ENCODE results near the gene ATP2B2.
"Not testable (repeated sequence)": the region's sequence is repeated elsewhere in the genome, so short reads cannot be mapped to it uniquely, and the experiment has no call there.

The ATP2B2 gene

DNA sequence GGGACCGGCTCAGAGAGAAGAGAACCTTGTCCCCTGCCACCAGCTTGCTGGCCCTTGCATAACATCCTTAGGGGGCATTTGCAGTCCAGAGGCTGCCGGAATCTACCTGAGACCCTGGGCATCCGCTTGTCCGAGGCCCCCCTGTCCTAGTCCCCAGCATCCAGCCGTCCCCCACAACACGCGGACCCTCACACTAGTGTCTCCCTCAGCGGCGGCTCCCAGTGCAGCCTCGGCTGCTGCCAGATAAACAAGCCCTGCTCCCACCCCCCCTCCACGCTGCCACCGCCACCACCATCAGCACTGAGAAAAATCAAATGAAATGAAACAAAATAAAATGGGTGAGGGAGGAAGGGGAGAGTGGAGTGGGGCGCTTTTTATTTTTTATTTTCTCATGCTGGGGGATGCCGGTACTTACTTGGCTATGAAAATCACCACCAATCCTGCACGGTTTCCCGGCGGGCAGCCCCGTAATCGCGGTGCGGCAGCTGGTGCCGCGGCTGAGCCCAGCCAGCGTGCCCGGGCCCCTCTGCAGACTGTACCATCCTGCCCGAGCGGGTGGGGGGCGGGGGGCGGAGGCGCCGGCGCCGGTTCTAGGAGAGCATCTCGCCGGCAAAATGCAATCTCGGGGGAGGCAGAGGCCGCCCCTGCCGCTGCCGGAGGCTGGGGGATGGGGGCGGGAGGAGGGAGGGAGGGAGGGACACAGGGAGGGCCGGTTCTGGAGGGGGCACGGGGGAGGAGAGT lies at the start of gene ATP2B2:
TSS of gene ATP2B2 (minus strand) at position 537 of the 741 bp plus-strand sequence. CDS start 56,043 bp downstream, outside the sequence.
- no peak for DNase-seq (ENCODE audit: low read depth)

DNA sequence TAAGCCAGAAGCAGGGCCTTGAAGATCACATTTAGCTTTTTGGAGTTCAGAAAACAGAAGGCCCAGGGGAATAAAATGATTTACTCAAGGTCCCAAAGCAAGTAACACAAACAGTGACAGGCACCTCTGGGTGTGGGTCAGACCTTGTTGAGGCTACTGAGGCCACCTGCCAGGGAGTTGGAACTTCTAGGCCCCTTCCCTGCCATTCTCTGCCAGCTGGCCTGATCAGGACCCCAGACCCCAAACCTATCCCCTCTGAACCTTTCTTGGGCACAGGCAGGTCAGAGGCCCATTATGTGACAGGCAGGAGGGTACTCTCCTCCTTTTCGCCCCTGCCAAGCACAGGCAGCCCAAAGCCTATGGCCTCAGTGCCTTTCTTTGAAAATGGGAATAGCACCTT lies 49.4 kb upstream of the ATP2B2 start:
- no peak for DNase-seq (ENCODE audit: low read depth)

DNA sequence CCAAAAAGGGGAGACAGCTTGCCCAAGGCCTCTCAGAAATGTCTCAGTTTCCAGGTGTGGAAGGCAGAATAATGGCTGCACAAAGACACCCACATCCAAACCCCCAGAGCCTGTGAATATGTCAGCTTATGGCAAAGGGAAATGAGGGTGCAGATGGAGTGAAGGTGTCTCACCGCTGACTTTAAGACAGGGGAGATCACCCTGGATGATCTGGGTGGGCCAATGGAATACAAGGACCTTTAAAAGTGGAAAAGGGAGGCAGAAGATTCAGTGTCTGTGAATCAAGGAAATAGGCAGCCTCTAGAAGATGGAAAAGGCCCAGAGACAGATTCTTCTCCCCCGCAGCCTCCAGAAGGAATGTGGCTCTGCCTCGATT lies 48.8 kb upstream of the ATP2B2 start:
- DNase-seq (ENCODE audit: low read depth) = no peak

DNA sequence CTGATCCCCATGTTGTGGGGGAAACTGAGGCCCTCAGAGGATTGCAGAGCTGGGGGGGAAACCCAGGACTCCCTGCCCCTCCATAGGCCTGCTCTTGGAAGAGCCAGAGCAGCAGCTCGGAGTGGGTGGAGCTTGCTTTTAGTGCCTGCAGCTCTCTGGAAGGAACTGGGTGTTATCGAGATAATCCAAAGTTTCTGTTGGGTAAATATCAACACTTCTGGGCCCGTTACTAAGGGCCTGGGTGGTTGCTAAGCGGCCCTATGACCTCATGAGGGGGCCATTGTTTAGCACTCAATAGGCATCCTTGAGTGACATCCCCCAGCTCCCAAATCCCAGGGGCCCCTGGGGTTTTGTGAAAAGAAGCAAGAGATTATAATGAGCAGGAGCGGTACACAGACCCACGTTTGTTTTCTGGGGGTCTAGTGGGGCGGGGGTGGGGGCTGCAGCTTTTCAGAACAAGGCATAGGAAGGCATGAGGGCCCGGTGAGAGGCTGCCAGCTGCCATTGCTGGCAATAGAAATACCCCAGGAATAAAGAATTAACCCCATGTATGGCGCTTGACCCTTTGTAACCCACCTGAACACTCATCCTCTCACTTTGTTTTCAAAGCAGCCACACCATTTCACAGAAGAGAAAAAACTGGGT lies 48.3 kb upstream of the ATP2B2 start:
- DNase-seq (ENCODE audit: low read depth) = no peak

DNA sequence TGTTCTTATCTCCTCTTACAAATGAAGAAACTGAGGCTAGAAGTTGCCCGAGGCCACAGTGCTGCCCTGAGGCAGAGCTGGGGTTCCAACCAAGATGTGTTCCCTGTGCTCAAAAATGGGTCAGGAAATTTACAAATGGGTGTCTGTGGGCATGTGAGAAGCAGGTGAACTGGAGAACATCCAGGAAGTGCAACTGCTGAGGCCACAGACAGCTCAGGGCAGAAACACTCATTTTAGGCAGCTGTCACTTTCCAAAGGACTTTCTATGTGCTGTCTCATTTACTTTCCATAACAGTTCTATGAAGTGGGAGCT lies 47.2 kb upstream of the ATP2B2 start:
- no peak for DNase-seq (ENCODE audit: low read depth)

DNA sequence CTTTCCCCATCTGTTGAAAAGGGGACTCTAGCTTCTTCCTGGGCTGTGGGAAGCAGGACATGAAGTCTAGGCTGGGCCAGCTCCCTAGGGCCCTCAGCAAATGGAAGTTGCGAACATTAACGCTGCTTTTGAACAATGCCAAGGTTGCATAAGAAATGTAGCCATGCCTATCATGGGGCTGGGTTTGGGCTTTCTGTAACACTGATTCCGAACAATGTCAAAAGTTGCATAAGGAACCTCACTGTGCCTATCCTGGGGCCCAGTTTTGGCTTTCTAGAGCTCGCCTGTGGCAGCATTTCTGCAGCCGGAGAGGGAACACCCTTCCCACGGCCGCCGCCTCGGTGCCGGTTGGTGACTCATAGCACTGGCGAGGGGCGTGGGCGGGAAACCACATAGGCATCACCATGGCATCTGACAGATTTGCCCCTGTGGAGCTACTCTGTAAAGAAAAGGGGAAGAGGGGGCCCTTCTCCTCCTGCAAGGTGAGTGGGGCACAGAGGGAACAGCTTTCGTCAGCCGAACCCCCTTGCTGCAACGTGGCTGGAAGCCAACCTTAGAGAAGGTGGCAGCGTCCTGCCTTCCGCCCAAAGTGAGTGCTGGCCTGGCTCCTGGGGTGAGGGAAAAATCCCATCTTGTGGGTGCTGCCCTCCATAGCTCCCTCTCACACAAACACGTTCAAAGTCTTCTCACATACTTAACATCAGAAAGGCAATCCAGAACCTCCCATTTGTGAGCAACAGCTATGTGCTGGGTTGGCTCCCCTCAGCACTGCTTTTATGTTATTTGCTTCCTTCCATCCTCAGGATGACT lies 46.6 kb upstream of the ATP2B2 start:
- DNase-seq (ENCODE audit: low read depth) = peak; percentile 6

DNA sequence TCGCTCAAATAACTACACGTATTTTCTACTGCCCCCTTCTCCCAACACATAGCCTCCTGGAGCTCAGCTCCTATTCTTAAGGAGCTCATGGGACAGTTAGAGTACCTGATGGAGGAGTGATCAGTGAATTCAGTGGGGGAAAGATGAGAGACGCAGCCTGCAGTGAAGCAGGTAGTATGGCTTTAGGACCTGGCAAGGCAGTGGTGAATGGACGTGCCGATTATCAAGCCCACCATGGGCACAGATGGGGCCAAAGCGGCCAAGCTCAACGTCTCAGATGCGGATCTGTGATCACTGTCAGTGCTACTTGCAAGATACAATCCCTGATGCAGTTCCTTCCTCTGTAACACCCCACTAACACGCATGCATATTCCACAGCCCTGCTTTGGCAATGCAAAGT lies 45.8 kb upstream of the ATP2B2 start:
- DNase-seq (ENCODE audit: low read depth) = no peak

DNA sequence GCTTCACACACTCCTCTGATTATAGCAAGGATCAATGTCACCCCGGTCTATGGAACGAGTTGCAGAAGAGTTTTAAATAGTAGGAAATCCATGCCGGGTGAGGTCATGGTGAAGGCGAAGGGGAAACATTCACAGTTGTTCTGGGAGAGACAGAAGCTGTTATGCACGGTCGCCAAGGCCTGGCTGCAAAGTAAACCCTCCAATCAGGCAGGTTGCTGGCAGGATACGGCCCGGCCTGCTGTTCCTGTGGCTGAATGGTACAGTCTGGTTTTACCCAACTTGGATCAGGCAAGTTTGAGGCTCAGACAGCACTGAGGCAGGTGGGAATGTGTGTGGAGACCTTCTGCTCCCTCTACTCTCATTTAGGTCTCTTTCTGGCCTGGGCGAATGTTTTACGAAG lies 45.3 kb upstream of the ATP2B2 start:
- no peak for DNase-seq (ENCODE audit: low read depth)

DNA sequence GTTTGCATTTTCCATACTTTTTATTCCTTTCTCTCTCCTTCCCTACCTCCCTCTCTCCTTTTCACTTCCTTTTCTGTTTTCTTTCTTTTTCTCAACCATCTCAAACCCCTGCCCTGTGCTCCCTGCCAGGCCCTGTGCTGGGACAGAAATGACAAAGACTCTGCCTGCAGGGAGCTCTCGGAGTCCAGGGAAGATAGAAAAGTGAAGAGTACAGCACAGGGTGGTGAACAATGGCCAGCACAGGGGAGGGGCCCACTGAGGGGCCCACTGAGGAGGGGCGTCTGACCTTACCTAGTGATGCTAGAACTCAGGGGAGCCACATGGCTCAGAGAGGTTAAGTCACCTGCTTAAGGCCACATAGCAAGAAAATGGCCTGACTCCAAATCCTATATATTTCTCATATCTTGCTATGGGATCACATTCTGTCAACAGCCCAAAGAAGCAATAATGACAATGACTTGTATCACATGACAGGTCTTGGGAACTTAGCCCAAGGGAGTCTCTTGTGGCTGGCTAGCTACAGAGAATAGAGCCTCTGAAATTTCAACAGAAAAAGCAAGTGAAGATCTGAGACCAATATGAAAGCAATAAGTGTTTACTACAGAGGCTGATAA lies 44.3 kb upstream of the ATP2B2 start:
- DNase-seq (ENCODE audit: low read depth) = no peak

DNA sequence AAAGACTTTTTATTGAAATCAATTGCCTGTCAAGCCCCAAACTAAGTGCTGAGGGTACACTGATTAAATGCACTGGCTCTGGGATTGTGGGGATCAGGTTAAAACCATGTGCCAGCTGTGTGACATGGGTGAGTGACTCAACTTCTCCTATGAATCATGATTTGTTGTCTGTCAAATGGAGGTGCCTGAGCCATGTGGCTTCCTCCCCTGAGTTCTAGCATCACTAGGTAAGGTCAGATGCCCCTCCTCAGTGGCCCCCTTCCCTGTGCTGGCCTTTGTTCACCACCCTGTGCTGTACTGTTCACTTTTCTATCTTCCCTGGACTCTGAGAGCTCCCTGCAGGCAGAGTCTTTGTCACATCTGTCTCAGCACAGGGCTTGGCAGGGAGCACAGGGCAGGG lies 43.6 kb upstream of the ATP2B2 start:
- no peak for DNase-seq (ENCODE audit: low read depth)

DNA sequence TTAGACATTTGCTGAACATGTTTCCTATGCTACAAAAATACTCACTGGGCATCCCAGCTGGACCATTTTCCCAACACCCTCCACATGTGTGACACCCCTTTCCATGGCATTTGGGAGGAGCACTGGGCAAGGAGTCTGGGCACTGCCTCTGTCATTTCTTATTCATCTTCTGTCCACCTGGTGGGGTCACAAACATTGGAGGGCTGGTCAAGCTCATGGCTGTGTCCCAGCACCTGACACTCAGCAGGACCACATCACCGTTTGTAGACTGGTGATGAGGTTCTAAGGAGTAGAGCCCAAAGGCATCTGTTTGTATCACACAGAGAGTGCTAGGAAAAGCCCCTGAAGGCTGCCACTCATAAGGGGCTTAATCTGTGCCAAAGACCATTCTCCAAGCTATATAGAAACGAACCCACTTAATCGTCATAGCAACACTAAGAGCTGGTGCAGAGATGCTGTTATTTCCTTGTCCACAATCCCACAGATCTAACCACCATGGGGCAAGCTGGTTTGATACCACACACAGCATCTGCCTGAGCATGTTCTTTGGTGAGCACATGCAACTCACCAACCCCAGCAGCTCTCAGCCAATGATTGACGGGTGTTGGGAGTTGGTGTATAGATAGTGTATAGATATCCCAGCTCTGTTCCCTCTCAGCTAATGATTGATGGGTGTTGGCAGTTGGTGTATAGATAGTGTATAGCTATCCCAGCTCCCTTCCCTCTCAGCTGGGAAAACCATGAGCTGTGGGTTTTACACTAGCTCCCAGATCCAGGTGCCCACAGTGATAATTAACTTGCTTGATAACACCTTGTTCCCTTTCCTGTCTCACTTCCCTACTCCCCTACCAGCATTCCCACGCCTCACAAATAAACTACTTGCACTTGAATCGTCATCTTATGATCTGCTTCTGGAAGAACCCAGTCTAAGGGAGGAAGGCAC lies 42.7 kb upstream of the ATP2B2 start:
- DNase-seq (ENCODE audit: low read depth) = no peak

DNA sequence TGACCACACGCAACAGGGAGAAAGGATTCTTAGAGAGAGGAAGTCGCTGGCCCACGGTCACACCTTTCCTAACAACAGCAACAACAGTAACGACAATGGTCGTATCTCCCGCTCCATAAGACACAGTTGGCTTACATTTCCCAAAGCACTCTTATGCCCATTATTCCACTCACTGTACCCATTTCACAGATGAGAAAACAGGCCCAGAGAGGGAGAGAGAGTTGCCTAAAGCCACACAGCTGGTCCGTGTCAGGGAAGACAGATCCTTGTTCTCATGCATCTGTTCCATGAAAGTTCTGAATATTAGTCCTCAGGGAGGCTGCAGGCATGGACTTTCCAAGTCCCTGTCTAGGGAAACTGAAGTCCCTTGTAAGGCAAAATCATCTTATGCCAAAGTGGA lies 42.0 kb upstream of the ATP2B2 start:
- DNase-seq (ENCODE audit: low read depth) = no peak

DNA sequence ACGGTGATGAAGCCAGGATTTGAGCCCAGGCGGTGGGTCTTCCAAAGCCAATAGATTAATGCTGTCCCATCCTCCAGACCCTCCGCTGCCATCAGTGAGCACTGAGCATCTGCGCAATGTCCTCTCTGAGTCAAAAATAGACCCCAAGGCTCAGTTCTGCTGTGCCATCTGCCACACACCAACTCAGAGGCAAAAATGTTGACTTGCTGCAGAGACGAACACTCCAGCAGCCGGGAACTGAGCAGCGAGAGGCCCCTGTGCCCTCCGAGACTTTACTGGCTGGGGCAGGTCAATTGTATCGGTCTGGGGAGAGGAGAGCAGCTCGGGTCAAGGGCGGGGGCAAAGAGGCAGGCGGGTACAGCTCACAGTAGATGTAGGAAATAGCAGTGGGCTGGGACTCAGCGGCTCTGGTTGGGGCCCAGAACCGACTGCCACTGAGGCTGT lies 41.5 kb upstream of the ATP2B2 start:
- DNase-seq (ENCODE audit: low read depth) = no peak

DNA sequence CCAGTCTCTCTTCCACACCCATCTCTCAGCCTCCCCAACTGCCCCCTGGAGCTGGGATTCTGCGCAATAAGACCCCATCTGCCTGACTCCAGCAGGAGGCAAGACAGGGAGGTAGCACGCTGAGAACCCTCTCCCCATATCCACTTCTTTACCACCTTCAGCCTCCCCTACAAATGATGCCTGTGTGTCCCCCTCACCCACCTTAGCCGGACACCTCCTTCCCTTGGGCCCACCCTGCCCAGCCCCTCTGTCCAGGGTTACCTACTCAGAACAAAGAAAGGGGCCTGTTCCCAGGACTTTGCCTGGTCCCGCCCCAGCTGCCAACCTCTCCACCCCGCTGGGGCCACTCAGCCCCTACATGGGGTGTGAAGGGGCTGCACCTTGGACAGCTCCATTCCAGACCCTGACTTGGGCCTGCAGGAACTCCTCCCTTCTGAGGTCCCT lies 40.8 kb upstream of the ATP2B2 start:
- no peak for DNase-seq (ENCODE audit: low read depth)

DNA sequence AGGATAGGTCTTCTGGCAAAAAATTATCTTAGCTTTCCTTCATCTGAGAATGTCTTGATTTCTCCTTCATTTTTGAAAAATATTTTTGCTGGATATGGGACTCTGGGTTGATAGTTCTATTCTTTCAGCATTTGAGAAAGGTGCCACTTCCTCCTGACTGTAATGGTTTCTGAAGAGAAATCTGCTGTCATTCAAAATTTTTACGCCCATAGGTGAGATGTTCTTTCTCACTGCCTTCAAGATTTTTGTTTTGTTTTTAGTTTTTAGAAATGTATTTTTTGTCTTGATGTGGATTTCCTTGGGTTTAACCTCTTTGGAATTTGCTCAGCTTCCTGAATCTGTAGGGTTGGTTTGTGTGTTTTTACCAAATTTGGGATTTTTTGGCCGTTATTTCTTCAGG lies 37.1 kb upstream of the ATP2B2 start:
- no peak for DNase-seq (ENCODE audit: low read depth)

DNA sequence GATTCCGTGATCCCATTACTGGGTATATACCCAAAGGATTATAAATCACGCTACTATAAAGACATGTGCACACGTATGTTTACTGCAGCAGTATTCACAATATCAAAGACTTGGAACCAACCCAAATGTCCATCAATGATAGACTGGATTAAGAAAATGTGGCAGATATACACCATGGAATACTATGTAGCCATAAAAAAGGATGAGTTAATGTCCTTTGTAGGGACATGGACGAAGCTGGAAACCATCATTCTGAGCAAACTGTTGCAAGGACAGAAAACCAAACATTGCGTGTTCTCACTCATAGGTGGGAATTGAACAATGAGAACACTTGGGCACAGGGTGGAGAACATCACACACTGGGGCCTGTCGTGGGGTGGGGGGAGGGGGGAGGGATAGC lies 35.0 kb upstream of the ATP2B2 start:
- DNase-seq (ENCODE audit: low read depth) = not testable (repeated sequence)

DNA sequence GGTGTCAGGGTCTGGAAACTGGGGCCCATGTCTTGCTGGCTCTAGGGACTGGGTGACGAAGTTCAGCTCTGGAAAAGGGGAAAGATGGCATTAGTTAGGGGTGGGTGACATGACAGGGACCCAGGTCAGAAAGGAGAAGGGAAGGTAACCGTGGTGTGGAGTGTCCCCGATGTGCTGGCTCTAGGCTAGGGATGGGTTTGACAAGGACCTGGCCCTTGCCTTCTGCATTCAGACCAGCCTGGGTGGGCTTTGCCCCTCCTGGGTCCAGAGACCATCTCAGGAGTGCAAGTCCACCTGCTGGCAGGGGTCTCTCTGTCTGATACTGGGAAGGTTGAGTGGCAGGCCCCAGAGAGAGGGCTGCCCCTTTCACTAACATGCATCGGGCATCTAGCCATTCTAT lies 28.7 kb upstream of the ATP2B2 start:
- DNase-seq (ENCODE audit: low read depth) = no peak

DNA sequence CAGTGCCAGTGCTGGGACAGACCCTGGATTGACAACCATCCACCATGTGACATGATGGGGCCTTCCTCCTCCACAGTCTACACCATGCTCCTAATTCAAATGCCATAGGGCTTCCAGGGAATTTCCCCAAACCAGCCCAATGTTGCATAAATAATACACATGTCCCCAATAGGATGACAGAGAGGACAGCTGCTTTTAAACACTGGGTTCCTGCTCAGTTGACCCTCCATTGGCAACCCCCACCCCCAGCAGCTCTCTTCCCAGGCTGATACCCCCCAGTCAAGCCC lies 28.3 kb upstream of the ATP2B2 start:
- no peak for DNase-seq (ENCODE audit: low read depth)

DNA sequence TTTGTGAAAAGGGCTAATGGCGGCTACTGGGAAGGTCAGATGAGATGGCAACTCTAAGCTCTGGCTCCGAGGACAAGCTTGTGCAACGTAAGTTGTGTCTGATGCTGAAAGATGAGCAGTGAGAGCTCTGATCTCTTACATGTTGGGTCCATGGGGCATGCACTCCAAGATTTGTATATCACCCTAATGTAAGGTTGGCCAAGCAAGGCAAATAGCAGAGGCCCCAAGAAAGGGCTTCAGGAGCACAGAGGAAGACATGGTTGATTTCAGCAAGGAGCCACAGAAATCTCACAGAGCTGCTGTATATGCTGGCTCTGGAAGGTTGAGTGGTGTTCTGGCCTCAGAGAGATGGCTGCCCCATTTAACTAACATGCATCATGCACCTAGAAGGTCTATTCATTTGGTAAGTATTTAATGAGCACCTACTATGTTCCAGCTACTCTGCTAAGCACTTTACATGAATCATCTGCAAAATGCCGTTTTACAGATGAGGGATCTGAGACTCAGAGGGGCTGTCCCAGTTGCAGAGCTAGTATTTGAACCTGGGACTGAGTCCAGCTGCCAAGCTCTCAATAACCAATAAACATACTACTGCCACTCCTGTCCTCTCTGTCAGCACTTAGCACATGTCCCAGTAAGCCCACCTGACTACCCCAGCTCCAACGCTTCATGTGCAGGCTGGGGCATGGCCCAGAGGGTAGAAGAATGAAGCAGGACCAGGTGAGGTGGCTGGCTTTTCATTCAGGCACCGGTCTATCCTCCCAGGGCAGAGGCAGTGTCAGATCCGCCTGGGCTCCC lies 27.8 kb upstream of the ATP2B2 start:
- DNase-seq (ENCODE audit: low read depth) = no peak

DNA sequence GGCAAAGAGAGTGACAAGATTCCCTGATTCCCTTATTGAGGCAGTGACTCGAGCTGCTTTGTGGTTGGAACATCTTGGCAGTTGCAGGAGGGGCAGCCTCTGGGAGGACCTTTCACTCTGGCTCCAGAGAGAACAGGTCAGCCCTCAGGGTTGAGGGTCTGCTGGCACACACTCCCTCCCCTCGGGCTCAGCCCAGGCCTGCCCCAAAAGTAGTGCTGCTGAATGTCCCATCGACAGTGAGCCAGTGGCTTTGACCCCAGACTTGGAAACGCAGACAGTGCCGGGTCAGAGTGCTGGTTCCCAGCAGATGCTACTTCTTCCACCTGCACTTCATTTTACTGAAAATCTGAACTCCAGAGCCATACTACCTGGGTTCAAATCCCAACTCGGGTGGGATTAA lies 25.6 kb upstream of the ATP2B2 start:
- no peak for DNase-seq (ENCODE audit: low read depth)

DNA sequence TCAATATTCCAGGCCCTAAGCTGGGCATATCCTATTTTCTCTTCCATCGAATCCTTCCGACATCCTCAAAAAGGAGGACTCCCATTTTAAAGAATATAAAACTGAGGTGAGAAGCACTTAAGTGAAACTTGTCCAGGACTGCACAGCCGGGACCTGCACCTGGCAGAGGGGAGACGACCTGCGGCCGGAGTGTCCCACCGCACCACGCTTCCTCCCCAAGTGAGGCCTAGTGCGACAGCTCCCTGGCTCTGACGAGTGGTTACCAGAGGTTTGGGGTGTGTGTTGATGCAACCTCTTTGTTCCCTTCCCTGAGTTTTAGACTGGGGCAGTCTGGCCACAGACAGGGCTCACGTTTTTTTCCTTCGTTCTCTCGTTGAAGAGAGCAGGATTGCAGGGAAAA lies 24.9 kb upstream of the ATP2B2 start:
- DNase-seq (ENCODE audit: low read depth) = no peak
